IMR-90 (cell line): ENCODE results near the gene STX8.
"Not testable (repeated sequence)": the region's sequence is repeated elsewhere in the genome, so short reads cannot be mapped to it uniquely, and the experiment has no call there.

Source experiments
- BHLHE40 ChIP-seq: fragments of 150-350 bp; IDR thresholded peaks from 2 replicates; pipeline ENCODE4 v1.6.1; 2016; ENCODE audit warnings: mild to moderate bottlenecking, low read depth, low read length
- FOS ChIP-seq: fragments of 150-350 bp; IDR thresholded peaks from 2 replicates; pipeline ENCODE4 v1.6.1; 2016; ENCODE audit warnings: low read depth, low read length

GRCh38 chr17:9607058-9607457, 31.4 kb upstream of the STX8 start:
- not testable (repeated sequence) for TF ChIP-seq FOS, BHLHE40
